ENCODE results near the gene SLC39A6.
"Not testable (repeated sequence)": the region's sequence is repeated elsewhere in the genome, so short reads cannot be mapped to it uniquely, and the experiment has no call there.

Gene SLC39A6, protein sequence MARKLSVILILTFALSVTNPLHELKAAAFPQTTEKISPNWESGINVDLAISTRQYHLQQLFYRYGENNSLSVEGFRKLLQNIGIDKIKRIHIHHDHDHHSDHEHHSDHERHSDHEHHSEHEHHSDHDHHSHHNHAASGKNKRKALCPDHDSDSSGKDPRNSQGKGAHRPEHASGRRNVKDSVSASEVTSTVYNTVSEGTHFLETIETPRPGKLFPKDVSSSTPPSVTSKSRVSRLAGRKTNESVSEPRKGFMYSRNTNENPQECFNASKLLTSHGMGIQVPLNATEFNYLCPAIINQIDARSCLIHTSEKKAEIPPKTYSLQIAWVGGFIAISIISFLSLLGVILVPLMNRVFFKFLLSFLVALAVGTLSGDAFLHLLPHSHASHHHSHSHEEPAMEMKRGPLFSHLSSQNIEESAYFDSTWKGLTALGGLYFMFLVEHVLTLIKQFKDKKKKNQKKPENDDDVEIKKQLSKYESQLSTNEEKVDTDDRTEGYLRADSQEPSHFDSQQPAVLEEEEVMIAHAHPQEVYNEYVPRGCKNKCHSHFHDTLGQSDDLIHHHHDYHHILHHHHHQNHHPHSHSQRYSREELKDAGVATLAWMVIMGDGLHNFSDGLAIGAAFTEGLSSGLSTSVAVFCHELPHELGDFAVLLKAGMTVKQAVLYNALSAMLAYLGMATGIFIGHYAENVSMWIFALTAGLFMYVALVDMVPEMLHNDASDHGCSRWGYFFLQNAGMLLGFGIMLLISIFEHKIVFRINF

DNA sequence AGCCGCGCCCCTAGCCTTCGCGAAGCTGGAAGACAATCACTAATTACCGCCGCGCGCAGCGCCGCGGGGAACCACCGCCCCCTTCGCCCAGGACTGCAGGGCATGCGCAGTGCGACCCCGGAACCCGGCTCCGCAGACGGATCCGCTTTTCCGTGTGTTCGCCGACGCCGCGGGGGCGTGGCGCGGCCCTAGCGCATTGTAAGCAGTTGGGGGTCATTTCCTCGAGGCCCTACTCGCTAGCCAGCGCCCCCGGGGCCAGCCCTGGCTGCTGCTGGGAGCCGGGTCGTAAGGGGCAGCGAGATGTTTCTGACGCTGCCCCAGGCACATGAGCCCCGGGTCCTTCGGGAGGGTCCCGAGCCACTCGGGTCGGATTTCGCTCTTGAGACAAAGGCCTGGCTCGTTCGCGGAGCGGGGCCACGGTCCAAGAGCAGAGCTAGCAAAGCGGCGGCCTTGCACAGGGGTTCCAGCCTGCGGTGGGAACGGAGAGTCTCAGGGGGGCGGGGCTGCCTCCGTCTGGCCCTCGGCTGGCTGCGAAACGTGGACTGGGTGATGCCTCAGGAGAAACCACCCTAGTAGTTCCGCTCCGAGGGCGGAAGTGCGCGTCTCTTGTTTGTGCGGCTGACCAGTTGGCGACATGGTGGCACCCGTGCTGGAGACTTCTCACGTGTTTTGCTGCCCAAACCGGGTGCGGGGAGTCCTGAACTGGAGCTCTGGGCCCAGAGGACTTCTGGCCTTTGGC is at the start of gene SLC39A6, which contains the start of gene ELP2:
Gene SLC39A6, minus strand, starts transcription at position 41 of the 739 bp plus-strand sequence. CDS start 2,333 bp downstream, outside the sequence.
Gene ELP2, plus strand, starts transcription at position 600 of the 739 bp plus-strand sequence. Its CDS starts 35 bp downstream, at position 635.
- Histone ChIP-seq H3K27me3 (ENCODE audit: control insufficient read depth in 1 of 2, insufficient read depth in 2 of 2, low read length in 2 of 2) (no peaks in the 10 kb centered on the region), H3K36me3 (ENCODE audit: control insufficient read depth in 2 of 2, insufficient read depth in 2 of 2, low read length in 2 of 2) (no peaks in the 10 kb centered on the region), H3K9me3 (ENCODE audit: control insufficient read depth in 2 of 2, low read length in 2 of 2) (no peaks in the 10 kb centered on the region), H3K9ac (ENCODE audit: low read length in 2 of 2) (peak within 1 kb of the TSS; percentile 95 to 97), H3K27ac (ENCODE audit: low read length) (peak within 1 kb of the TSS; percentile 96), H3K4me1 (ENCODE audit: control insufficient read depth, insufficient read depth, low read length) (peaks cover 23% of the 10 kb centered on the region), H3K4me3 (ENCODE audit: low read length in 2 of 2) (peak within 1 kb of the TSS; percentile 97 to 100)

- Histone ChIP-seq H3K4me1 (ENCODE audit: control insufficient read depth, insufficient read depth, low read length) (peaks cover 4% of the 10 kb centered on the region), H3K9me3 (ENCODE audit: control insufficient read depth in 2 of 2, low read length in 2 of 2) (no peaks in the 10 kb centered on the region)
Observed at GRCh38 chr18:36177913-36178312, 48.8 kb upstream of the SLC39A6 start.

GRCh38 chr18:36176711-36177110 is 47.6 kb upstream of the SLC39A6 start:
- Histone ChIP-seq H3K36me3 (ENCODE audit: control insufficient read depth in 2 of 2, insufficient read depth in 2 of 2, low read length in 2 of 2) (peaks cover 19 to 28% of the 10 kb centered on the region in 2 donors), H3K27ac (ENCODE audit: low read length) (no peak overlapping the region), H3K4me1 (ENCODE audit: control insufficient read depth, insufficient read depth, low read length) (peaks cover 4% of the 10 kb centered on the region), H3K4me3 (ENCODE audit: low read length in 2 of 2) (no peak overlapping the region), H3K9ac (ENCODE audit: low read length in 2 of 2) (no peak overlapping the region), H3K27me3 (ENCODE audit: control insufficient read depth in 1 of 2, insufficient read depth in 2 of 2, low read length in 2 of 2) (no peaks in the 10 kb centered on the region), H3K9me3 (ENCODE audit: control insufficient read depth in 2 of 2, low read length in 2 of 2) (no peaks in the 10 kb centered on the region)

More at GRCh38 chr18:36177913-36178312, 48.8 kb upstream of the SLC39A6 start:
- Histone ChIP-seq H3K36me3 (ENCODE audit: control insufficient read depth in 2 of 2, insufficient read depth in 2 of 2, low read length in 2 of 2) (peaks cover 19 to 24% of the 10 kb centered on the region in 2 donors), H3K9ac (ENCODE audit: low read length in 2 of 2) (no peak overlapping the region), H3K27me3 (ENCODE audit: control insufficient read depth in 1 of 2, insufficient read depth in 2 of 2, low read length in 2 of 2) (no peaks in the 10 kb centered on the region), H3K27ac (ENCODE audit: low read length) (no peak overlapping the region), H3K4me3 (ENCODE audit: low read length in 2 of 2) (no peak overlapping the region)

GRCh38 chr18:36176177-36176584 is 47.0 kb upstream of the SLC39A6 start:
- Histone ChIP-seq H3K9me3 (ENCODE audit: control insufficient read depth in 2 of 2, low read length in 2 of 2) (no peaks in the 10 kb centered on the region), H3K9ac (ENCODE audit: low read length in 2 of 2) (no peak overlapping the region), H3K27me3 (ENCODE audit: control insufficient read depth in 1 of 2, insufficient read depth in 2 of 2, low read length in 2 of 2) (no peaks in the 10 kb centered on the region), H3K4me3 (ENCODE audit: low read length in 2 of 2) (no peak overlapping the region), H3K27ac (ENCODE audit: low read length) (no peak overlapping the region), H3K4me1 (ENCODE audit: control insufficient read depth, insufficient read depth, low read length) (peaks cover 4% of the 10 kb centered on the region), H3K36me3 (ENCODE audit: control insufficient read depth in 2 of 2, insufficient read depth in 2 of 2, low read length in 2 of 2) (peaks cover 22 to 31% of the 10 kb centered on the region in 2 donors)

GRCh38 chr18:36175481-36175880 is 46.3 kb upstream of the SLC39A6 start:
- Histone ChIP-seq H3K9ac (ENCODE audit: low read length in 2 of 2) (no peak overlapping the region), H3K36me3 (ENCODE audit: control insufficient read depth in 2 of 2, insufficient read depth in 2 of 2, low read length in 2 of 2) (peaks cover 26 to 37% of the 10 kb centered on the region in 2 donors), H3K4me3 (ENCODE audit: low read length in 2 of 2) (no peak overlapping the region), H3K27me3 (ENCODE audit: control insufficient read depth in 1 of 2, insufficient read depth in 2 of 2, low read length in 2 of 2) (no peaks in the 10 kb centered on the region), H3K9me3 (ENCODE audit: control insufficient read depth in 2 of 2, low read length in 2 of 2) (no peaks in the 10 kb centered on the region), H3K27ac (ENCODE audit: low read length) (no peak overlapping the region), H3K4me1 (ENCODE audit: control insufficient read depth, insufficient read depth, low read length) (peaks cover 4% of the 10 kb centered on the region)

DNA sequence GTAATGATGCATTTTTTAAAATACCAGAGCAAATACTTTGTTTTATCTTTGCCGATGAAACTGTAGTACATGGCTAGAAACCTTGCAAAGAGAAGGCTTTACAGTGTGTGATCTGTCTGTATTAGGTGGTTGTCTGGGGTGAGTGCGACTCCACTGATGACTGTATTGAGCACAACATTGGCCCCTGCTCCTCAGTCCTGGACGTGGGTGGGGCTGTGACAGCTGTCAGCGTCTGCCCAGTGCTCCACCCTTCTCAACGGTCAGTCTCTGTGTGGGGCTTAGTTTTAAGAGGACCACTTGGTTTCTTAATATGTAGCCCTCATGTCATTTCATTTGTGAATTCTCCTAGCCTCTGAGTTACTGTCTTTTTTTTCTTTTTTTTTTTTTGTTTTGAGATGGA is 40.8 kb upstream of the SLC39A6 start:
- H3K9me3 ChIP-seq (ENCODE audit: control insufficient read depth in 2 of 2, low read length in 2 of 2): no peaks in the 10 kb centered on the region
- no peak overlapping the region for H3K9ac ChIP-seq (ENCODE audit: low read length in 2 of 2)
- H3K4me3 ChIP-seq (ENCODE audit: low read length in 2 of 2): no peak overlapping the region
- H3K27ac ChIP-seq (ENCODE audit: low read length): no peak overlapping the region
- H3K36me3 ChIP-seq (ENCODE audit: control insufficient read depth in 2 of 2, insufficient read depth in 2 of 2, low read length in 2 of 2): peaks cover 33 to 41% of the 10 kb centered on the region in 2 donors
- no peaks in the 10 kb centered on the region for H3K27me3 ChIP-seq (ENCODE audit: control insufficient read depth in 1 of 2, insufficient read depth in 2 of 2, low read length in 2 of 2)
- H3K4me1 ChIP-seq (ENCODE audit: control insufficient read depth, insufficient read depth, low read length): no peaks in the 10 kb centered on the region

DNA sequence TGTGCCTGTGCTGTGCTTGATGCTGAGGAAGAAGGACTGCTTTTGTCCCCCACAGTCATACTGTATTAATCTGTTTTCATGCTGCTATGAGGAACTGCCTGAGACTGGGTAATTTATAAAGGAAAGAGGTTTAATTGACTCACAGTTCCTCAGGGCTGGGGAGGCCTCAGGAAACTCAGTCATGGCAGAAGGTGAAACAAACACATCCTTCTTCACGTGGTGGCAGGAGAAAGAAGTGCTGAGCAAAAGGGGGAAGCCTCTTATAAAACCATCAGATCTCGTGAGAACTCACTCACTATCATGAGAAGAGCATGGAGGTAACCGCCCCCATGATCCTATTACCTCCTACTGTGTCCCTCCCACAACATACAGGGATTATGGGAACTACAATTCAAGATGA is 39.2 kb upstream of the SLC39A6 start:
- H3K36me3 ChIP-seq (ENCODE audit: control insufficient read depth in 2 of 2, insufficient read depth in 2 of 2, low read length in 2 of 2): peaks cover 36 to 38% of the 10 kb centered on the region in 2 donors
- H3K27ac ChIP-seq (ENCODE audit: low read length); H3K9me3 ChIP-seq (ENCODE audit: control insufficient read depth in 2 of 2, low read length in 2 of 2); H3K4me1 ChIP-seq (ENCODE audit: control insufficient read depth, insufficient read depth, low read length); H3K4me3 ChIP-seq (ENCODE audit: low read length in 2 of 2); H3K27me3 ChIP-seq (ENCODE audit: control insufficient read depth in 1 of 2, insufficient read depth in 2 of 2, low read length in 2 of 2); H3K9ac ChIP-seq (ENCODE audit: low read length in 2 of 2): not testable (repeated sequence)

DNA sequence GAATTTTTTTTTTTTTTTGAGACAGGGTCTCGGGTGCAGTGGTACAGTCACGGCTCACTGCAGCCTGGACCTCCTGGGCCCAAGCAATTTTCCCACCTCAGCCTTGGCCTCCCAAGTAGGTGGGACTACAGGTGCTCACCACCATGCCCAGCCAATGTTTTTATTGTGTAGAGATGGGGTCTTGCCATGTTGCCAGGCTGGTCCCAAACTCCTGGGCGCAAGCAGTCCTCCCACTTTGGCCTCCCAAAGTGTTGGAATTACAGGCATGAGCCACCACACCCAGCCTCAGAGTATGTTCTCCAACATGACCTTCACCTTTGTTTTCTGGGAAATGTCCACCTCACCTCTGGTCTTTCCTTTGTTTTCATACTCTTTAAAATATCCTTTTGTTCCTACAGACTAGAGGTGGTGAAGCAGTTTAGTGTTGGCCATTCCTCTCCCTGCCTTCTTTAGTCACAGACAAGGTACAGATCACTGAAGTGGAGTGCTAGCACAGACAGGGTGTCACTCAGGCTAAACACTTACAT is 38.6 kb upstream of the SLC39A6 start:
- Histone ChIP-seq H3K4me1 (ENCODE audit: control insufficient read depth, insufficient read depth, low read length) (no peaks in the 10 kb centered on the region), H3K9me3 (ENCODE audit: control insufficient read depth in 2 of 2, low read length in 2 of 2) (no peaks in the 10 kb centered on the region), H3K27ac (ENCODE audit: low read length) (no peak overlapping the region), H3K4me3 (ENCODE audit: low read length in 2 of 2) (no peak overlapping the region), H3K36me3 (ENCODE audit: control insufficient read depth in 2 of 2, insufficient read depth in 2 of 2, low read length in 2 of 2) (peaks cover 36 to 43% of the 10 kb centered on the region in 2 donors), H3K9ac (ENCODE audit: low read length in 2 of 2) (no peak overlapping the region), H3K27me3 (ENCODE audit: control insufficient read depth in 1 of 2, insufficient read depth in 2 of 2, low read length in 2 of 2) (no peaks in the 10 kb centered on the region)

- Histone ChIP-seq H3K4me3 (ENCODE audit: low read length in 2 of 2) (no peak overlapping the region), H3K36me3 (ENCODE audit: control insufficient read depth in 2 of 2, insufficient read depth in 2 of 2, low read length in 2 of 2) (peaks cover 22 to 40% of the 10 kb centered on the region in 2 donors), H3K27ac (ENCODE audit: low read length) (no peak overlapping the region), H3K4me1 (ENCODE audit: control insufficient read depth, insufficient read depth, low read length) (no peaks in the 10 kb centered on the region), H3K9ac (ENCODE audit: low read length in 2 of 2) (no peak overlapping the region), H3K27me3 (ENCODE audit: control insufficient read depth in 1 of 2, insufficient read depth in 2 of 2, low read length in 2 of 2) (no peaks in the 10 kb centered on the region), H3K9me3 (ENCODE audit: control insufficient read depth in 2 of 2, low read length in 2 of 2) (no peaks in the 10 kb centered on the region)
Observed at GRCh38 chr18:36162981-36163380, 33.8 kb upstream of the SLC39A6 start.

- Histone ChIP-seq H3K36me3 (ENCODE audit: control insufficient read depth in 2 of 2, insufficient read depth in 2 of 2, low read length in 2 of 2) (peaks cover 18 to 37% of the 10 kb centered on the region in 2 donors), H3K4me3 (ENCODE audit: low read length in 2 of 2) (no peak overlapping the region), H3K9me3 (ENCODE audit: control insufficient read depth in 2 of 2, low read length in 2 of 2) (no peaks in the 10 kb centered on the region), H3K27ac (ENCODE audit: low read length) (no peak overlapping the region), H3K27me3 (ENCODE audit: control insufficient read depth in 1 of 2, insufficient read depth in 2 of 2, low read length in 2 of 2) (no peaks in the 10 kb centered on the region), H3K9ac (ENCODE audit: low read length in 2 of 2) (no peak overlapping the region), H3K4me1 (ENCODE audit: control insufficient read depth, insufficient read depth, low read length) (no peaks in the 10 kb centered on the region)
Observed at GRCh38 chr18:36160959-36161371, 31.8 kb upstream of the SLC39A6 start.
